Measurements from ENCODE around the gene CARD16. TPM values are rescaled to one million over a fixed set of nuclear protein-coding genes. Genes with fewer than 3 reads are reported as not detected.
"Not testable (repeated sequence)": the region's sequence is repeated elsewhere in the genome, so short reads cannot be mapped to it uniquely, and the experiment has no call there.

Gene CARD16
- total RNA-seq, 1 experiment from 2014 or later = not detected

GRCh38 chr11:105073456-105074165 lies 28.5 kb upstream of the CARD16 start:
- Mint-ChIP-seq H3K9me3 (no peaks in the 10 kb centered on the region), H3K27me3 (ENCODE audit: low read depth) (no peaks in the 10 kb centered on the region), H3K36me3 (ENCODE audit: insufficient read depth in 1 of 3, low read depth in 3 of 3) (no peaks in the 10 kb centered on the region), H3K4me1 (peaks cover 0 to 7% of the 10 kb centered on the region in 2 experiments; a peak in 2 of 4 replicates), H3K27ac (no peak overlapping the region), H3K4me3 (no peak overlapping the region)
- Histone ChIP-seq H3K56ac (ENCODE audit: insufficient read length, low read depth, low read length) (no peak overlapping the region), H2BK5ac (ENCODE audit: insufficient read length, low read length) (no peak overlapping the region), H4K5ac (ENCODE audit: insufficient read length, low read depth, low read length) (no peak overlapping the region), H3K4me2 (ENCODE audit: insufficient read depth, insufficient read length, low read length) (no peak overlapping the region), H3T11ph (ENCODE audit: low read length) (no peak overlapping the region), H2BK12ac (ENCODE audit: insufficient read length, low read depth, low read length) (no peak overlapping the region), H3K9ac (ENCODE audit: extremely low read depth, insufficient read length, low read length) (no peak overlapping the region), H3K4me1 (ENCODE audit: insufficient read depth, low read length) (no peaks in the 10 kb centered on the region), H4K8ac (replicated peaks; ENCODE audit: insufficient read length, low read depth, low read length) (no peak overlapping the region), H2AFZ (ENCODE audit: low read length) (no peak overlapping the region), H3K23me2 (ENCODE audit: insufficient read length, low read depth, low read length, poor library complexity, severe bottlenecking) (no peaks in the 10 kb centered on the region), H3K27me3 (ENCODE audit: insufficient read depth, low read length) (no peaks in the 10 kb centered on the region), H3K27ac (ENCODE audit: insufficient read length, low read depth, low read length) (no peak overlapping the region), H3K9me3 (ENCODE audit: control insufficient read depth, low read depth, low read length) (no peaks in the 10 kb centered on the region), H4K91ac (ENCODE audit: insufficient read length, low read depth, low read length) (no peak overlapping the region), H2BK20ac (ENCODE audit: low read depth, low read length, poor library complexity, severe bottlenecking) (no peak overlapping the region), H3K14ac (ENCODE audit: insufficient read depth, low read length) (no peak overlapping the region), H3K79me1 (ENCODE audit: insufficient read depth, low read depth, low read length, poor library complexity, severe bottlenecking) (no peaks in the 10 kb centered on the region), H3K18ac (ENCODE audit: insufficient read length, low read depth, low read length) (no peak overlapping the region), H3K23ac (ENCODE audit: insufficient read length, low read depth, low read length) (no peak overlapping the region), H2AK5ac (ENCODE audit: insufficient read length, low read length) (no peak overlapping the region), H3K79me2 (ENCODE audit: insufficient read depth, low read length) (no peaks in the 10 kb centered on the region), H4K20me1 (ENCODE audit: control insufficient read depth, insufficient read depth, insufficient read length) (no peaks in the 10 kb centered on the region), H3K4ac (ENCODE audit: low read depth, low read length) (no peak overlapping the region), H2BK120ac (ENCODE audit: low read depth, low read length, poor library complexity, severe bottlenecking) (no peak overlapping the region), H2BK15ac (ENCODE audit: low read depth, low read length) (no peak overlapping the region)
- no peak for TF ChIP-seq CTCF (conservative IDR thresholded peaks at IDR 0.05)
- DNase-seq = no peak
- WGBS (ENCODE audit: extremely low coverage, insufficient read length, low lambda C conversion rate) = no CpG with 5 or more reads among the region's 1 CpG

- H3K27ac ChIP-seq (ENCODE audit: insufficient read length, low read depth, low read length); H3K56ac ChIP-seq (ENCODE audit: insufficient read length, low read depth, low read length); H2BK20ac ChIP-seq (ENCODE audit: low read depth, low read length, poor library complexity, severe bottlenecking); H3K4me2 ChIP-seq (ENCODE audit: insufficient read depth, insufficient read length, low read length); H3K4ac ChIP-seq (ENCODE audit: low read depth, low read length); H3T11ph ChIP-seq (ENCODE audit: low read length); H3K27ac Mint-ChIP-seq; H3K23ac ChIP-seq (ENCODE audit: insufficient read length, low read depth, low read length); H2BK12ac ChIP-seq (ENCODE audit: insufficient read length, low read depth, low read length); H3K27me3 ChIP-seq (ENCODE audit: insufficient read depth, low read length); H3K4me1 ChIP-seq (ENCODE audit: insufficient read depth, low read length); H4K20me1 ChIP-seq (ENCODE audit: control insufficient read depth, insufficient read depth, insufficient read length); H3K9me3 ChIP-seq (ENCODE audit: control insufficient read depth, low read depth, low read length); H3K14ac ChIP-seq (ENCODE audit: insufficient read depth, low read length); H3K4me3 Mint-ChIP-seq; H2BK120ac ChIP-seq (ENCODE audit: low read depth, low read length, poor library complexity, severe bottlenecking); H2AFZ ChIP-seq (ENCODE audit: low read length); H4K8ac ChIP-seq (replicated peaks; ENCODE audit: insufficient read length, low read depth, low read length); H3K9me3 Mint-ChIP-seq; H2AK5ac ChIP-seq (ENCODE audit: insufficient read length, low read length); DNase-seq; H4K5ac ChIP-seq (ENCODE audit: insufficient read length, low read depth, low read length); H2BK5ac ChIP-seq (ENCODE audit: insufficient read length, low read length); H3K79me2 ChIP-seq (ENCODE audit: insufficient read depth, low read length); H4K91ac ChIP-seq (ENCODE audit: insufficient read length, low read depth, low read length); H3K23me2 ChIP-seq (ENCODE audit: insufficient read length, low read depth, low read length, poor library complexity, severe bottlenecking); H3K4me1 Mint-ChIP-seq; H3K27me3 Mint-ChIP-seq (ENCODE audit: low read depth); H3K79me1 ChIP-seq (ENCODE audit: insufficient read depth, low read depth, low read length, poor library complexity, severe bottlenecking); H2BK15ac ChIP-seq (ENCODE audit: low read depth, low read length); H3K36me3 Mint-ChIP-seq (ENCODE audit: insufficient read depth in 1 of 3, low read depth in 3 of 3); H3K9ac ChIP-seq (ENCODE audit: extremely low read depth, insufficient read length, low read length); H3K18ac ChIP-seq (ENCODE audit: insufficient read length, low read depth, low read length): not testable (repeated sequence)
- WGBS (ENCODE audit: extremely low coverage, insufficient read length, low lambda C conversion rate) = no CpG with 5 or more reads among the region's 2 CpGs
Observed at GRCh38 chr11:105072080-105072479, 26.9 kb upstream of the CARD16 start.

Measured in H9 (cell line).